NAMALWA (cell line): ENCODE data around the gene GJC2.

Experiments
- DNase-seq: peaks from one replicate; pipeline ENCODE4 v3.0.0-alpha.2; 2015; ENCODE audit warnings: low spot score

GJC2 gene

GRCh38 chr1:228145463-228146416 lies 4.0 kb upstream of the GJC2 start:
- DNase-seq, result no peak

DNA sequence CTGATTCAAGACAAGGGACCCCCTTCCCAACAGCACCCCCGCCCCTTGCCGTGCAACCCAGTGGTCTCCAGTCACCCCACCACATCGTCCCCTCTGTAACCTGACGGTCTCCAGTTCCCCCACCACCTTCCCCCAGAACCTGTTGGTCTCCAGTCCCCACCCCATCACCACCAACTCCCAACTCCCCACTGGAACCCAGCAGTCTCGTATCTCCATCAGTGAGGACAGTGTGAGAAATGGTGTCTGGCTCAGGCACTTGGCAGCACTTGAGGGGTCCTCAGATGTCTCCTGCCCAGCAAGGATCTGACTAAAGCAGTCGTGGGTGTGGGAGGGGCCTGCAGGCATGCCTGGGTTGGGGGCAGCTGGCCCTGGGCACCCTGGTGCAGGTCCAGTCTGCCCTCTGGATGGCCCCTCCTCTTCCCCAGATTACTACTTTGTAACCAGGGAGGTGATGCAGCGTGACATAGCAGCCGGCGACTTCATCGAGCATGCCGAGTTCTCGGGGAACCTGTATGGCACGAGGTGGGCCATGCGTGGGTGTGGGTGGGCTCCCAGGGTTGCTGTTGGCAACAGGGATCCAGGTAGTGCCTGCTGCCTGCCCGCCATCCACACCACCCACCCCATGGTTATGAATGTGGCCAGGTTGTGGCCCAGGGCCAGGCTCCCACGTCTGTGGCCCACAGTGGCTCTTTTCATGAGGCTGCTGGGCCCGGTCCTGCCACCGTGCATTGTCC lies 3.1 kb upstream of the GJC2 start:
- DNase-seq, result no peak

DNA sequence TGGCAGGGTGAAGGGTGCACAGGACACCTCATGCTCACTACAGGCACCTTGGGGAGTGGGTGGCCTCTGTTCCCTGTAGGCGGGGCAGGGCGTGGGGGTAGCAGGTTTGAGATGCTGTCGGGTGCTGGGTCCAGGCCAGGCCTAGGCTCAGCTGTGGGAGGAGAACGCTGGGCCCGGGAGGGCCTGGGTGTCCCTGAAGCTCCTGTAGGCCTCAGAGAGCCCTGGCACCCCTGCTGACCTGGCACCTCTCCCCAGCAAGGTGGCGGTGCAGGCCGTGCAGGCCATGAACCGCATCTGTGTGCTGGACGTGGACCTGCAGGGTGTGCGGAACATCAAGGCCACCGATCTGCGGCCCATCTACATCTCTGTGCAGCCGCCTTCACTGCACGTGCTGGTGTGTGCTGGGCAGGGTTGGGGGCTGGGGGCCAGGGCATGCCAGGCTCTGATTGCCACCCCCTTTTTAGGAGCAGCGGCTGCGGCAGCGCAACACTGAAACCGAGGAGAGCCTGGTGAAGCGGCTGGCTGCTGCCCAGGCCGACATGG lies 2.5 kb upstream of the GJC2 start:
- DNase-seq, result no peak

GRCh38 chr1:228147768-228148167 lies 2.0 kb upstream of the GJC2 start:
- no peak for DNase-seq

DNA sequence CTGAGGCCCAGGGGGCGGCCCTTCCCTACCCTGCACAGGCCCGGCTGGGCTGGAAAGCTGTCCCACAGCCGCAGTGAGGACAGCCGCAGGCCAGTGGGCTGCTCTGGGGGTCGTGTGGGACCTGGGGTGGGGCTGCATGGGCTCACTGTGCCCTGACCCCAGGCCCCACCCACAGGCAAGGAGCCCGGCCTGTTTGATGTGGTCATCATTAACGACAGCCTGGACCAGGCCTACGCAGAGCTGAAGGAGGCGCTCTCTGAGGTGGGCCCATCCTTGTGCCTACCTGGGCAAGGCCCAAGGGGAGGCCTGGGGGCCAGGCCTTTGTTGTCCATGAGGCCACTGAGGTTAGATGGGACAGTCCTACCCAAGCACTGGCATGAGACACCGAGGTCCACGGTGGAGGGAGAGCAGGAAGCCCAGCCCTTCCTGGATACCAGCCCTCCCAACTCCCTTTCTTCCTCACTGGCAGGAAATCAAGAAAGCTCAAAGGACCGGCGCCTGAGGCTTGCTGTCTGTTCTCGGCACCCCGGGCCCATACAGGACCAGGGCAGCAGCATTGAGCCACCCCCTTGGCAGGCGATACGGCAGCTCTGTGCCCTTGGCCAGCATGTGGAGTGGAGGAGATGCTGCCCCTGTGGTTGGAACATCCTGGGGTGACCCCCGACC lies 1.4 kb upstream of the GJC2 start:
- DNase-seq, result no peak

DNA sequence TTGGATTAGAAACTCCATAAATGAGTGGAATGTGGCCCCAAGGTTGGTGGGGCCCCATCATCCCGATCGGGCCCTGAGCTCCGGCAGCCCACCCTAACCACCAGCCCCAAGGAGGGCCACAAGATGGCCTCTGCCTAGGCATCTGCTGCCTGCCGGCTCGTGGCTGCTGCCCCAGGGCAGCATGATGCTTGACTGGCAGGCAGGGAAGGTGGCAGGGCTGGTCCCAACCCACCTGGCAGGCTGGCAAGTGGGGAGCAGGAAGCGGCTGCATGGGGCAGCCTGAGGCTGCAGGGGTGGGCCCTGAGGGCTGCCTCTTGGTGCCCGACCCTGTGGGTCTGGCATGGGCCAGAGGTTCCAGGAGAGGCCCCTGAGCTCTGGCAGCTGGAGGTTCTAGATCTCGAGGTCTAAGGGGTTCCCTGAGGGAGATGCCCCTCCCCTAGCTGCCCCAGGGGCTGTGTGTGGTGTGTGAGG lies 760 bp upstream of the GJC2 start:
- DNase-seq, result no peak

GRCh38 chr1:228150120-228150460 lies 360 bp downstream of the GJC2 start:
- DNase-seq, result no peak

- no peak for DNase-seq
Measured at GRCh38 chr1:228150461-228151179, 890 bp downstream of the GJC2 start.

- DNase-seq, result no peak
Measured at GRCh38 chr1:228151180-228151925, 1.6 kb downstream of the GJC2 start.

GRCh38 chr1:228152097-228152917 lies 2.6 kb downstream of the GJC2 start:
- no peak for DNase-seq

DNA sequence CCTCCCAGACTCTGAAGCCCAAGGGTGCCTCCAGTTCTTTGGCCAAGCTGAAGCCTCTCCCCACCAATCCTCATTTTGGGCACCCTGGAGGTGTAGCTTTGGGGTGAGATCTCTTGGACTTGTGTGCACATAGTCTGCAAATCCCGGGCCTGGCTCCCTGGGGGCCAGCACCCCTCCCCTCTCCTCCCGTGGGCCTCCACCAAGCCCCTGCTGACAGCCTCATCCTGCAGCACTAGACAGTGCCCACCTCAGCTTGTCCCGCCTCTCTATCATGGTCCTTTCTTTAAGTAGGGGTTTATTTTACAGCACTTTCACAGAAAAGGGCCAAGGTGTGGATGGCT lies 3.2 kb downstream of the GJC2 start:
- DNase-seq, result no peak

GRCh38 chr1:228154021-228154669 lies 4.4 kb downstream of the GJC2 start:
- no peak for DNase-seq

DNA sequence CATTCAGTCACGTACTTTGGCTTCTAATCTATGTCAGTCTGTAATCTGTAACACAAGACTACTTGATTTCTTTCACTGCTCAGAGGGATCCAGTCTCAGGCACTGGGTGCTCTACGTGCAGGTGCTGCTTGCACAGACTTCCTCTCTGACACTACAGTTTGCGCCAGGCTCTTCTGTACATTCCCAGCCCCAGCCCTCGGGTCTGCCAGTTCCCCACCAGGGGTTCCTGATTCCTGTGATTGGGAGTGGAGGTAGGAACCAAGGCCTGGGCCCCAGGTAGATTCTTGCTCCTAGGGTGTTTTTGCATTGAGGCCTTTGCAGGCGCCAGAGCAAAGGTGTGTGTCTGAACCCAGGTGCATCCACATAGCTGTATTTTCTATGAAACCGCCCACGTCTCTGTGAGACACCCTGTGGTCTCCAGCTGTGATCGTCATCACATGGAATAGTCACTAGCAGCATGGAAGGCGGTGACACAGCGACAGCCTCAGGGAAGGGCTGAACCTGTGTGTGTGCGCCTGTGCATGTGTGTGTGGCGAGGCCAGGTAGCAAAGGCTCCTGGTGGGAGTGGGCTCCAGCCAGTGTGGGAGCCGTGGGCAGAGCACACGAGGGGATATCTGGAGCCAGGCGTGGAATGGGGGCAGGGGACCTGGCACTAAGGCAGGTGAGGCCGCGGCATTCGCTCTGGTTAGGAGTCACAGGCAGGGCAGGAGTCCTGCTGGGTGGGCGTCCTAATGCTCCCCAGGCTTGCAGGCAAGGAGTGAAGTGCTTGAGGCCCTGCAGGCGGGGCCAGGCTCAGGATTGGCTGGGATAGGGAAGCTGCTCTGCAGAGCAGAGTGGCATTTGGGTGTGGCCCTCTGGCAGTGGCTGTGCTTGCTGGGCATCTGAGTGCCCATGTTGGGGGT lies 5.2 kb downstream of the GJC2 start:
- DNase-seq, result no peak

DNA sequence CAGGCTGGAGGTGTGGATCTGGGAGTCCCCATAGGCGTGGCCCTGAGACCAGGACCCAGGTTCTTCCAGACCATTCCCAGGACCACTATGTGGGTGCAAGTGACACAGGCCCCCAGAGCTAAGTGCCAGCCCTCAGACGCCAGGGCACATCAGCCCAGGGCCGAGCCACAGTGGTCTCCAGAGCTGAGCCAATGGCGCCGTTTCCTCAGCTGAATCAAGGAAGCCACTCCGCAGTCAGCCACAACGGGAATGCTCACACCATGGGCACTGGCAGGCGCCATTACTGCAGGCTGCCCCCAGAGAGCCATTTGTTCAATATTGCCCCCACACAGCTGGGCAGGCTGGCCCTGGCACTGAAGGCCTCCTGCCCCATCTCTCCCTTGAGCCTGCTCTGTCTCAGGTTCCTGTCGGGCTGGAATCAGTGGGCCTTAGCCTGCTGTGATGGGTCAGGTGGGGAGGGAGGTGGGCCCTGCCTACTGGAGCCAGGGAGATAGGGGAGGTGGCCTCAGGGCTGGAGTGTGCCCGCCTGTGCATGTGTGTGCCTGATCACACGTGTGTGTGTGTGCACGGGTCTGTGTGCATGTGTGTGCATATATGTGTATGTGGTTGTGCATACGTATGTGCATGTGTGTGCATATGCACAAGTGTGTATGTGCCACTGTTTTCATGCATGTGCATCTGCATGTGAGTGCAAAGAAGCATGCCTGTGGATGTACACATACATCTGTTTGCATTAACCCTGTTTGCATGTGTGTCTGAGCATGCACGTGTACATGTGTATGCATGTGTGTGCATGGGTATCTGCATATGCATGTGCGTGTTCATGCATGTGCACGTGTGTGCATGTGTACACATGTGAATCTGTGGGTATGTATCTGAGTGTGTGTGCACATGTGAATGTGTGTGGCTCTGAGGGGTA lies 6.1 kb downstream of the GJC2 start:
- DNase-seq, result no peak

- no peak for DNase-seq
Measured at GRCh38 chr1:228156515-228156881, 6.8 kb downstream of the GJC2 start.

DNA sequence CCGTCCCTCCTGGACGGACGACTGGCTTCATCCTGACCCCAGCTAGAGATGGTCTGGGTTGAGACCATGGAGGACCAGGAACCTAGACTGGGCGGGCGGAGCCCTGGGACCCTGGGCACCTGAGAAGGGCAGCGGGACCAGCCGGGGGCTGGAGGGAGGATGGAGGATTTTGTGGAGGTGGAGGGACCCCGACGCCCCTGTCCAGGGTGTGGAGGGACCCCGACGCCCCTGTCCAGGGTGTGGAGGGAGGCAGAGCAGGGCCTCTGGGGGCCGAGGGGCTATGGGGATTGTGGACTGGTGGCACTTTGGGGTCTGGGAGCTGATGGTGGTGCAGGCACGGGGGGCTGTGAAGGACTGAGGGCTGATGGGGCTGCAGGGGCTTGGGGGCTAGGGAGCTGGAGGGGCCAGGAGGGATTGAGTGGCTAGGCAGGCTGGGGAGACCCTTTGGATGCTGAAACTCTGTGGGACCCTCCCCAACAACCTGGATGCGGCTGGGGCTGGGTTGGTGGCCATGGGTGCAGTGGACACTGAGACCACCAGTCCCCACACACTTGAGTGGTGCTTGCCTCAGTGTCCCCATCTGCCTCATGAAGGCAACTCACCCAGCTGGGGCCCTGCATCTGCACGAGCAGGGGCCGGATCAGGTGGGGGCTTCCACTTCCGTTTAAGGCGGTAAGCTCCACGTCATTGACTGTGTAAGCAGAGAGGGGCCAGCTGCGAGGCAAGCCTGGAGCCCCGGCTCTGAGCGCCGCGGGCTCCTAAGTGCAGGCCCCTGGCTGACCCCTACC lies 7.4 kb downstream of the GJC2 start:
- DNase-seq, result no peak

- no peak for DNase-seq
Measured at GRCh38 chr1:228157729-228158126, 8.0 kb downstream of the GJC2 start.
